Adipocyte (in vitro differentiated cells): ENCODE data around the gene EPS15.
"Not testable (repeated sequence)": the region's sequence is repeated elsewhere in the genome, so short reads cannot be mapped to it uniquely, and the experiment has no call there.

Experiments used
- DNase-seq: peaks from one replicate; pipeline ENCODE4 v3.0.0-alpha.2; 2015; ENCODE audit warnings: low read depth
- H3K27me3 ChIP-seq: replicated peaks from 2 replicates; pipeline ENCODE4 v1.7.0; 2013; ENCODE audit warnings: mild to moderate bottlenecking, low read length, moderate library complexity; ENCODE audit not compliant: control insufficient read depth, insufficient read depth
- H3K36me3 ChIP-seq: 2 replicates; pipeline ENCODE4 v1.7.0; 2013; ENCODE audit warnings: low read length, mild to moderate bottlenecking, moderate library complexity; ENCODE audit not compliant: control insufficient read depth, insufficient read depth, severe bottlenecking
- H3K4me1 ChIP-seq: 2 replicates; pipeline ENCODE4 v1.7.0; 2013; ENCODE audit warnings: mild to moderate bottlenecking, low read length, moderate library complexity; ENCODE audit not compliant: control insufficient read depth, insufficient read depth
- H3K4me3 ChIP-seq: 2 replicates; pipeline ENCODE4 v1.7.0; 2013; ENCODE audit warnings: mild to moderate bottlenecking, low read length, moderate library complexity
- H3K9ac ChIP-seq: 2 replicates; pipeline ENCODE4 v1.7.0; 2013; ENCODE audit warnings: mild to moderate bottlenecking, low read length, moderate library complexity
- H3K9me3 ChIP-seq: 2 replicates; pipeline ENCODE4 v1.7.0; 2013; ENCODE audit warnings: mild to moderate bottlenecking, low read length, moderate library complexity; ENCODE audit not compliant: control insufficient read depth

EPS15 gene

GRCh38 chr1:51439053-51439452 lies 80.0 kb downstream of the EPS15 start:
- H3K36me3 ChIP-seq, result peaks cover 61% of the 10 kb centered on the region
- DNase-seq, result no peak
- peaks cover 4% of the 10 kb centered on the region for H3K4me1 ChIP-seq
- H3K9me3 ChIP-seq, result no peaks in the 10 kb centered on the region
- no peaks in the 10 kb centered on the region for H3K27me3 ChIP-seq
- no peak overlapping the region for H3K9ac ChIP-seq
- H3K4me3 ChIP-seq, result no peak overlapping the region

- not testable (repeated sequence) for H3K9me3 ChIP-seq, H3K27me3 ChIP-seq
- H3K36me3 ChIP-seq, result peaks cover 76% of the 10 kb centered on the region
Measured at GRCh38 chr1:51437391-51437790, 81.7 kb downstream of the EPS15 start.

GRCh38 chr1:51435878-51436277 lies 83.2 kb downstream of the EPS15 start:
- no peaks in the 10 kb centered on the region for H3K4me1 ChIP-seq
- no peaks in the 10 kb centered on the region for H3K9me3 ChIP-seq
- no peaks in the 10 kb centered on the region for H3K27me3 ChIP-seq
- H3K4me3 ChIP-seq, result no peak overlapping the region
- H3K36me3 ChIP-seq, result peaks cover 67% of the 10 kb centered on the region
- H3K9ac ChIP-seq, result no peak overlapping the region
- DNase-seq, result no peak

More at GRCh38 chr1:51437391-51437790, 81.7 kb downstream of the EPS15 start:
- not testable (repeated sequence) for H3K4me1 ChIP-seq, H3K9ac ChIP-seq, DNase-seq, H3K4me3 ChIP-seq

GRCh38 chr1:51433972-51434510 lies 85.0 kb downstream of the EPS15 start:
- peaks cover 63% of the 10 kb centered on the region for H3K36me3 ChIP-seq
- DNase-seq, result no peak
- H3K27me3 ChIP-seq, result no peaks in the 10 kb centered on the region
- H3K9me3 ChIP-seq, result no peaks in the 10 kb centered on the region
- no peak overlapping the region for H3K9ac ChIP-seq
- H3K4me3 ChIP-seq, result no peak overlapping the region
- no peaks in the 10 kb centered on the region for H3K4me1 ChIP-seq

- H3K36me3 ChIP-seq, result peaks cover 62% of the 10 kb centered on the region
- no peaks in the 10 kb centered on the region for H3K27me3 ChIP-seq
- H3K4me1 ChIP-seq, result no peaks in the 10 kb centered on the region
- no peaks in the 10 kb centered on the region for H3K9me3 ChIP-seq
- H3K9ac ChIP-seq, result no peak overlapping the region
- DNase-seq, result no peak
- no peak overlapping the region for H3K4me3 ChIP-seq
Measured at GRCh38 chr1:51433269-51433971, 85.6 kb downstream of the EPS15 start.

- peaks cover 64% of the 10 kb centered on the region for H3K36me3 ChIP-seq
- no peak overlapping the region for H3K9ac ChIP-seq
- H3K27me3 ChIP-seq, result no peaks in the 10 kb centered on the region
- H3K9me3 ChIP-seq, result no peaks in the 10 kb centered on the region
- DNase-seq, result no peak
- no peak overlapping the region for H3K4me3 ChIP-seq
- H3K4me1 ChIP-seq, result no peaks in the 10 kb centered on the region
Measured at GRCh38 chr1:51432146-51432545, 86.9 kb downstream of the EPS15 start.

- no peaks in the 10 kb centered on the region for H3K27me3 ChIP-seq
- peaks cover 25% of the 10 kb centered on the region for H3K36me3 ChIP-seq
- H3K9ac ChIP-seq, result no peak overlapping the region
- no peaks in the 10 kb centered on the region for H3K9me3 ChIP-seq
- H3K4me1 ChIP-seq, result peaks cover 15% of the 10 kb centered on the region
- DNase-seq, result no peak
- H3K4me3 ChIP-seq, result no peak overlapping the region
Measured at GRCh38 chr1:51427438-51427837, 91.6 kb downstream of the EPS15 start.

- Histone ChIP-seq H3K9ac (no peak overlapping the region), H3K27me3 (no peaks in the 10 kb centered on the region), H3K9me3 (no peaks in the 10 kb centered on the region), H3K4me3 (no peak overlapping the region), H3K36me3 (peaks cover 25% of the 10 kb centered on the region), H3K4me1 (peaks cover 23% of the 10 kb centered on the region)
- no peak for DNase-seq
Measured at GRCh38 chr1:51425955-51426354, 93.1 kb downstream of the EPS15 start.

- Histone ChIP-seq H3K27me3 (no peaks in the 10 kb centered on the region), H3K9ac (no peak overlapping the region), H3K36me3 (peaks cover 30% of the 10 kb centered on the region), H3K9me3 (no peaks in the 10 kb centered on the region), H3K4me3 (no peak overlapping the region), H3K4me1 (peaks cover 23% of the 10 kb centered on the region)
- no peak for DNase-seq
Measured at GRCh38 chr1:51425273-51425672, 93.8 kb downstream of the EPS15 start.

- Histone ChIP-seq H3K4me1 (peaks cover 23% of the 10 kb centered on the region), H3K27me3 (no peaks in the 10 kb centered on the region), H3K36me3 (peaks cover 25% of the 10 kb centered on the region), H3K9ac (peak overlapping the region; percentile 24), H3K4me3 (peak overlapping the region; percentile 41), H3K9me3 (no peaks in the 10 kb centered on the region)
- DNase-seq, result peak; percentile 24
Measured at GRCh38 chr1:51423073-51423821, 95.8 kb downstream of the EPS15 start.

- Histone ChIP-seq H3K4me3 (peak overlapping the region; percentile 41), H3K9ac (peak overlapping the region; percentile 24), H3K36me3 (peaks cover 19% of the 10 kb centered on the region), H3K9me3 (no peaks in the 10 kb centered on the region), H3K4me1 (peaks cover 27% of the 10 kb centered on the region), H3K27me3 (no peaks in the 10 kb centered on the region)
- DNase-seq, result no peak
Measured at GRCh38 chr1:51422367-51423072, 96.5 kb downstream of the EPS15 start.
